Measurements from ENCODE around the gene BUD13.
"Not testable (repeated sequence)": the region's sequence is repeated elsewhere in the genome, so short reads cannot be mapped to it uniquely, and the experiment has no call there.

Gene BUD13

GRCh38 chr11:116772443-116773202 lies at the start of gene BUD13:
Gene BUD13, minus strand, starts transcription at chr11:116772987. Its CDS starts 23 bp downstream, at chr11:116772964.
- peak; percentile 91 for DNase-seq

GRCh38 chr11:116822575-116822974 lies 49.8 kb upstream of the BUD13 start:
- no peak for DNase-seq

- DNase-seq = no peak
Observed at GRCh38 chr11:116821050-116821918, 48.5 kb upstream of the BUD13 start.

- no peak for DNase-seq
Observed at GRCh38 chr11:116819049-116819448, 46.3 kb upstream of the BUD13 start.

GRCh38 chr11:116814502-116814901 lies 41.7 kb upstream of the BUD13 start:
- no peak for DNase-seq

GRCh38 chr11:116813781-116814471 lies 41.1 kb upstream of the BUD13 start:
- no peak for DNase-seq

- no peak for DNase-seq
Observed at GRCh38 chr11:116813170-116813569, 40.4 kb upstream of the BUD13 start.

GRCh38 chr11:116812109-116812508 lies 39.3 kb upstream of the BUD13 start:
- no peak for DNase-seq

- no peak for DNase-seq
Observed at GRCh38 chr11:116811194-116811593, 38.4 kb upstream of the BUD13 start.

- no peak for DNase-seq
Observed at GRCh38 chr11:116808262-116809175, 35.7 kb upstream of the BUD13 start.

- DNase-seq = no peak
Observed at GRCh38 chr11:116807601-116808261, 34.9 kb upstream of the BUD13 start.

GRCh38 chr11:116804001-116804400 lies 31.2 kb upstream of the BUD13 start:
- DNase-seq = no peak

- not testable (repeated sequence) for DNase-seq
Observed at GRCh38 chr11:116801662-116802061, 28.9 kb upstream of the BUD13 start.

GRCh38 chr11:116800610-116801009 lies 27.8 kb upstream of the BUD13 start:
- DNase-seq = no peak

- DNase-seq = no peak
Observed at GRCh38 chr11:116798368-116798767, 25.6 kb upstream of the BUD13 start.

- DNase-seq = no peak
Observed at GRCh38 chr11:116797816-116798215, 25.0 kb upstream of the BUD13 start.

GRCh38 chr11:116796548-116796947 lies 23.8 kb upstream of the BUD13 start:
- no peak for DNase-seq

- DNase-seq = no peak
Observed at GRCh38 chr11:116794851-116795250, 22.1 kb upstream of the BUD13 start.

GRCh38 chr11:116793772-116794097 lies 20.9 kb upstream of the BUD13 start:
- DNase-seq = no peak

GRCh38 chr11:116792869-116793771 lies 20.3 kb upstream of the BUD13 start:
- no peak for DNase-seq

All from CD4-positive, alpha-beta T cell treated with Interleukin-15 for 1 hour (primary cell).